NK-92 (cell line): ENCODE measurements around the gene SMYD3.

Experiments
- DNase-seq: peaks from one replicate; lab custom pipeline; 2025; ENCODE audit not compliant: unreplicated experiment; lab: John Stamatoyannopoulos, UW

Gene SMYD3

DNA sequence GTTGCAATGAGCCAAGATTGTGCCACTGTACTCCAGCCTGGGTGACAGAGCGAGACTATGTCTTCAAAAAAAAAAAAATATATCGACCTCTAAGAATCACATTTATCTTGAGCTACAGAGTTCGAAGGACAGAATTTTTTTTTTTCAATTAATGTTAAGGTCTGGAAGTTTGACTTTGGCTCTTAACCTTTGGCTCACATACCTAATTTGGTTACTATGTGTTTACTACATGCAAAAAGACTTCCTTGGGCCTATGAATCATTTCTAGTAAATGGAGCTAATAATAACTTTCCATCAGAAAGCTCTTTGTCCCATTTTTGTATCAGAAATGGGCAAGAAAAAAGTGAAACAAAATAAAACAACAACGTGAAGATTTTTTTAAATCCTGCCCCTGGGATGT is 351.2 kb downstream of the SMYD3 start:
- no peak for DNase-seq

- DNase-seq, result no peak
These were observed 353.3 kb downstream of the SMYD3 start for GRCh38 chr1:246153796-246154212.

DNA sequence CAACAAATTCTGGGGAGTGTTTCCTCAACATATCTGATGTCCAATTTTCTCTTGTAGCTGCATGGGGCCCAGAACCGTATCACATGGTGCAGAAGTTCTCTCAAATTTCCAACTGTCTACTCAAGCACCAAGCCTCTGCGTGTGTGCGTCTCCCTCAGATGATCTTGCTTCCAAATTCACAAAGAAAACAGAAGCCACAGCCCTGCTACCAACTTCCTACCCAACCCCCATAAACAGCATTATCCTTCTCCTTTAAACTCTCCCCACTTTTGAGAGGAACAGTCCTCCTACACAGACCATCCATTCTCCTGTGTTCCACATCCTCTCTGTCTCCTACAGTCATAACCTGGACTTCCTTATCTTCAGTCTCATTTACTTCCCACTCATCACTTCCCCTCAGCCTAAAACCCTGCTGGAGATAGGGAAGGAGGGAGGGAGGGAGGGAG is 354.1 kb downstream of the SMYD3 start:
- DNase-seq, result no peak

DNA sequence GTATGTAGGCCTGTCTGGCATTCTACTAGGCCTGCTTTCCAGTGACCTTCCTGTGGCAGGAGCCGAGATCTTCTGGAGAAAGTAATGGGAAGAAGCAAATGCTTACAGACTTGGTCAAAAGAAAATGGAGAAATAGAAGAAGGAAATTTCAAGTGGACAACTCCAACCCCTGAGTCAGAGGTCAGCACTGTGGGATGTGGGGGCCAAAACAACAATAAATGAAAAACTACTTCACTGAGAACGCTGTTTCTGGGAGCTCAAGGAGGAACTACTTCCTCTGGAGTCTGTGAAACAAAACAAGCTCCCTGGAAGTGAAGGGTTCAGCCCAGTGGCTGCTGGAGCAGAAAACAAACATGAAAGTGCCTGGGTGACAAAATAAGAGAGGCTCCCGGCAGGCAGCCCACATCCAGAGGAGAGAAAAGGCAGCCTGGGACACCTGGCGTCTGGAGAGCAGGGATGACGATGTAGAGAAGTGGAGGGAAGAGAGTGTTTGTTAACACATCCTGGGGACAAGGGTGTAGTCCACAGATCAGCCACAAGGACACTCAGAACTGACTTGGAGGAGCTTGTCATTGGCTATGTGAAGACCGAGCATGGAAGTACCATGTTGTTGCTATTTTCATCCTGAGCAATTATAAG is 355.2 kb downstream of the SMYD3 start:
- no peak for DNase-seq

GRCh38 chr1:246149543-246149942 is 357.5 kb downstream of the SMYD3 start:
- no peak for DNase-seq

DNA sequence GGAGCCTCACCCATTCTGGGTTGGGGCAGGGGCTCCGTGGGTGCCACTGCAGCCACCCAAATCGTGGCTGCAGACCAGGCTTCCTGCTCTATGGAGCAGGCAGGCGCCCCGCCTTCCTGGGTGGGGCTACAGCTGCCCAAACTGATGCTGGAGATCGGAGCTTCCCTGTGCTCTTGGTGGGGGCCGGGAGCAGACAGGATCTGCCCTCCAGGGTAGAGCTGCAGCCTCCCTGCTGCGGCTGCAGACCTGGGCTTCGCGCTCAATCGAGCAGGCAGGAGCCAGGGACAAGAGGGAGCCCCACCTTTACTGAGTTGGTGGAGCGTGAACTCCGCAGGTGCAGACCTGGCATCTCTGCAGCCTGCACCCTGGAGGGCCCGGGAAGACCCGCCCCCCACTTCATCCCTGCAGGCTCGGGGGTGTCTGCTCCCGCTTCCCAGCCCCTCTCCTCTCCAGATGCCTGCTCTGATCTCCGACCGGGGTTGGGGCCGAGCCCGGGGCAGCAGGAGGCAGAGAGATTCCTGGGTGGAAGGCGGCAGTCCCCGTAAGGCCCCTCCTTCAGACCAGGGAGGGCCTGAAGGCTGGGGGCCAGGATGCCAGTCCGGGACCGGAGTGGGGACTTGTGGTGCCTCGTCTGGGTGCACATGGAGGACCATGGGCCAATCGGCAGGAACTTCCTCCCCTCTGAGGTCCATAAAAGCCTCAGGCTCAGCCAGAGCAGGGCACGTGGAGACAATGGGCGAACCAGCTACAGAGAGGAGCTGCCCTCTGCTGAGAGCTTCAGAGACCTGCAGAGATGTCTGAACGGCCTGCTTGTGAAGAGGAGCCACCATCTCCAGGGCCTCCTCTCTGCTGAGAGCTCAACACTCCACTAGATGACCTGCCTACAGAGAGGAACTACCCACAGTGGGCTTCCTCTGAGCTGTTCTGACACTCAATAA is 359.3 kb downstream of the SMYD3 start:
- no peak for DNase-seq

GRCh38 chr1:246146804-246147523 is 360.1 kb downstream of the SMYD3 start:
- DNase-seq, result no peak

DNA sequence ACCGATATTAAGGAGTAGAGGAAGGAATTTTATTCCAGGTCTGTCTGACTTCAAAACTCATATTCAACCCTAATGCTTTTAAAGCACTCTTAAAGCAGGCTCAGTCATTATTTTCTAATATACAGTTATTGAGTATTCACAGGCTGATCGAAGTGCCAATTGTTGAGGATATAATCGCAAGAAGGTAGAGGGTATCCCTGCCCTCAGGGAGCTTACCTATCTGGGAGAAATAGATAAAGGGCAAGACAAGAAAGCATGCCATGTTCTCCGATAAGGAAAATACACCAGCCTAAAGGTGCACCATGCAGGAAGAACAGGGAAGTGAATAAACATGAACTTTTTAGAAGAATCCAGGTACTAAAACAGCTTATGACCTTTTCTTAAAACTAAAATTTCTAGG is 361.2 kb downstream of the SMYD3 start:
- DNase-seq, result no peak

DNA sequence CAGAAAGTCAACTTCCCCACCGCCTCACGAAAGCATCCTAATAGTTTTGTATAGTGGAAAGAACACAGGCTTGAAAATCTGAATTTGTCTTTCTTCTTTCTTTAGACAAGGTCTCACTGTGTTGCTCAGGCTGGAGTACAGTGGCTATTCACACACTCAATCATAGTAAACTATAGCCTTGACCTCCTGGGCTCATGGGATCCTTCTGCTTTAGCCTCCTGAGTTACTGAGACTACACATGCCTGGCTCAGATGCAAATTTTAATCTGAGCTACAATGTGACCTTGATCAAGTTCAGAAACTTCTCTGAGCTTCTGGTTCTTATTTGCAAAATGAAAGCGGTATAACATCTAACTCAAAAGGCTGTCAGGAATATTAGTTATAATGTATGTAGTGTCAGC is 362.1 kb downstream of the SMYD3 start:
- DNase-seq, result no peak

GRCh38 chr1:246142320-246142893 is 364.7 kb downstream of the SMYD3 start:
- no peak for DNase-seq

- DNase-seq, result no peak
These were observed 365.8 kb downstream of the SMYD3 start for GRCh38 chr1:246141306-246141705.

DNA sequence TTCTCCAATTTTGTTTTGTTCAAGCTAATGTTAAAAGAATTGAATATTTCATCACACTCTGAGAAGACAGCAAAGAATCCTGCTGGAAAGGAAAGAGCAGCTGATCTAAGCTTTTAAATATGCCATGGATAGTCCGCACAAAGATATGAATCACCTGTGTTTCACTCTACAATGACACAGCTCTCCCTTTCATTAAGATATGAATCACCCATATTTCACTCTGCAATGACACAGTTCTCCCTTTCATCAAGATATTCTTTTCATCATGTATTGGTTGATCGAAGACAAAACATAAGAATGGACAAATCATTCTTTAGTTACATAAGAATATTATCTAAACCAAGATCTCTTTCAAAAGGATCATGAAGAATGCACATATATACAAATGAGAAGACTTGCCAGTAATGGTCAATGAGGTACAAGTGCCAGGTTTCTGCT is 367.3 kb downstream of the SMYD3 start:
- no peak for DNase-seq

- no peak for DNase-seq
These were observed 368.3 kb downstream of the SMYD3 start for GRCh38 chr1:246138781-246139180.

- no peak for DNase-seq
These were observed 370.6 kb downstream of the SMYD3 start for GRCh38 chr1:246136477-246136876.

DNA sequence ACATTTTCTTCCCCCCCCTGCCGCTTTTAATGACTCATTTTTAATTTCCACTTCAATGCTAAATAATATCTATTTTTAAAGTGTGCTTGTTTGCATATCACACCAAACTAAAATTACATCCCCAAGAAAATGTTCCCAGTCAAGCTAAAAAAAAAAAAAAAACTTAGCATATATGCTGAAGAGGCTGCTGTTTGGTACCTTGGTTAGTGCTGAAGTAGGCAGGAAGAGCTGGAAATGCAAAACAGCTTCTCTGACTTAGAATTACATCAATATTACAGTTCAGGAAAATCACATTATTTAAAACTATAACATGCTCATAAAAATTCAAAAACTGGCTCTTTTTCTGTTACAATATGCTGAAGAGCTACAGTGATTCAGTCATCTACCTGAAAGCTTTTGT is 372.3 kb downstream of the SMYD3 start:
- no peak for DNase-seq

- DNase-seq, result no peak
These were observed 376.0 kb downstream of the SMYD3 start for GRCh38 chr1:246131095-246131494.

DNA sequence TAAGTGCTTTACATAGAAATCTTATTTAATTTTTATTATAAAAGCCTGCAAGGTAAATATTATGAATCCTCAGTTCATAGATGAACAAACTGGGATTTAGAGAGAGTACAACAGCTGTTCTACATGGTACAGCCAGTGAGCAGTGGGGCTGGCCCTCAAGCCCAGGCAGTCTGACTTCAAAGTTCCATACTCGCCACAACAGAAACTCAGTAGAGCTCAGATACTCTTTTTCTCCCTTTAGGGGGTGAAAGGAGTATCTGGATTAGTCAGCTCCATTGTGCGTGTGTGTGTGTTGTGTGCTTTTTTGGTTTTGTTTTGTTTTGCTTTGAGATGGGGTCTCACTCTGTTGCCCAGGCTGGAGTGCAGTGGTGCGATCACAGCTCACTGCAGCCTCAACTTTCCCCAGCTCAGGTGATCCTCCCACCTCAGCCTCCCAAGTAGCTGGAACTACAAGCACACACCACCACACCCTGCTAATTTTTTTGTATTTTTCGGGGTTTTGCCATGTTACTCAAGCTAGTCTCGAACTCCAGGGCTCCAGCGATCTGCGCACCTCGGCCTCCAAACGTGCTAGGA is 378.5 kb downstream of the SMYD3 start:
- DNase-seq, result no peak

GRCh38 chr1:246126580-246126979 is 380.5 kb downstream of the SMYD3 start:
- no peak for DNase-seq

- DNase-seq, result no peak
These were observed 385.0 kb downstream of the SMYD3 start for GRCh38 chr1:246122071-246122470.

GRCh38 chr1:246121533-246121932 is 385.5 kb downstream of the SMYD3 start:
- no peak for DNase-seq
